Mesenchymal stem cell (in vitro differentiated cells and primary cell): ENCODE measurements around the gene YJEFN3.
A peak's percentile ranks its signal among the peaks of the same experiment; 100 is the strongest.

Experiments used
- DNase-seq: peaks from one replicate; pipeline ENCODE4 v3.0.0-alpha.2; 2013
- H2AFZ ChIP-seq: one replicate; pipeline ENCODE4 v1.6.1; 2013; ENCODE audit warnings: low read depth, mild to moderate bottlenecking, control low read depth, inconsistent platforms, low read length, moderate library complexity
- H2AK5ac ChIP-seq: 2 replicates; pipeline ENCODE4 v1.6.1; 2013; ENCODE audit warnings: low read length, moderate library complexity, mild to moderate bottlenecking, inconsistent platforms; ENCODE audit not compliant: severe bottlenecking
- H2BK120ac ChIP-seq: one replicate; pipeline ENCODE4 v1.6.1; 2013; ENCODE audit warnings: low read depth, mild to moderate bottlenecking, inconsistent platforms, low read length, moderate library complexity
- H2BK12ac ChIP-seq, 2 experiments: one replicate each; pipeline ENCODE4 v1.6.1; 2013; ENCODE audit warnings: inconsistent platforms in 2 of 2, low read length in 2 of 2, mild to moderate bottlenecking in 2 of 2, moderate library complexity in 2 of 2, control low read depth in 1 of 2
- H2BK15ac ChIP-seq: one replicate; pipeline ENCODE4 v1.6.1; 2013; ENCODE audit warnings: mild to moderate bottlenecking, low read depth, inconsistent platforms; ENCODE audit not compliant: poor library complexity, severe bottlenecking
- H2BK5ac ChIP-seq: 2 replicates; pipeline ENCODE4 v1.6.1; 2013; ENCODE audit warnings: low read depth, mild to moderate bottlenecking, low read length, control low read depth, inconsistent platforms; ENCODE audit not compliant: poor library complexity, severe bottlenecking
- H3K14ac ChIP-seq, 2 experiments: one replicate each; pipeline ENCODE4 v1.6.1; 2013; ENCODE audit warnings: inconsistent platforms in 2 of 2, low read length in 2 of 2, control low read depth in 1 of 2, mild to moderate bottlenecking in 1 of 2, moderate library complexity in 1 of 2
- H3K18ac ChIP-seq, 2 experiments: one replicate each; pipeline ENCODE4 v1.6.1; 2013; ENCODE audit warnings: inconsistent platforms in 2 of 2, low read length in 2 of 2, control low read depth in 1 of 2, low read depth in 1 of 2, mild to moderate bottlenecking in 1 of 2
- H3K23ac ChIP-seq, 2 experiments: one replicate each; pipeline ENCODE4 v1.6.1; 2013; ENCODE audit warnings: inconsistent platforms in 2 of 2, low read length in 2 of 2, mild to moderate bottlenecking in 2 of 2, moderate library complexity in 2 of 2, control low read depth in 1 of 2
- H3K27ac ChIP-seq: 2 replicates; pipeline ENCODE4 v1.5.1; 2013; ENCODE audit warnings: mild to moderate bottlenecking, moderate library complexity, low read length, control low read depth, inconsistent platforms; ENCODE audit not compliant: poor library complexity, severe bottlenecking
- H3K27me3 ChIP-seq, 2 experiments: 2 replicates each; pipeline versions ENCODE4 v1.6.1 to v1.7.0; 2013; ENCODE audit warnings: low read length in 2 of 2, mild to moderate bottlenecking in 2 of 2, moderate library complexity in 2 of 2, control low read depth in 1 of 2, inconsistent platforms in 1 of 2; ENCODE audit not compliant: control insufficient read depth in 1 of 2, insufficient read depth in 1 of 2
- H3K36me3 ChIP-seq, 2 experiments: 2 replicates each; pipeline versions ENCODE4 v1.6.1 to v1.7.0; 2013; ENCODE audit warnings: low read length in 2 of 2, control low read depth in 1 of 2, inconsistent platforms in 1 of 2, low read depth in 1 of 2, mild to moderate bottlenecking in 1 of 2; ENCODE audit not compliant: insufficient read depth in 2 of 2, control insufficient read depth in 1 of 2
- H3K4ac ChIP-seq, 2 experiments: one replicate each; pipeline ENCODE4 v1.6.1; 2013; ENCODE audit warnings: inconsistent platforms in 2 of 2, low read length in 2 of 2, mild to moderate bottlenecking in 2 of 2, moderate library complexity in 2 of 2, control low read depth in 1 of 2, low read depth in 1 of 2
- H3K4me1 ChIP-seq: 2 replicates; pipeline ENCODE4 v1.6.1; 2013; ENCODE audit warnings: low read depth, low read length, control low read depth; ENCODE audit not compliant: control insufficient read depth, insufficient read depth
- H3K4me2 ChIP-seq: 2 replicates; pipeline ENCODE4 v1.6.1; 2013; ENCODE audit warnings: low read length, mild to moderate bottlenecking, inconsistent platforms; ENCODE audit not compliant: poor library complexity, severe bottlenecking
- H3K4me3 ChIP-seq, 2 experiments: 2 replicates each; pipeline versions ENCODE4 v1.5.1 to v1.7.0; 2013; ENCODE audit warnings: low read length in 2 of 2, mild to moderate bottlenecking in 2 of 2, control low read depth in 1 of 2, low read depth in 1 of 2; ENCODE audit not compliant: insufficient read depth in 1 of 2
- H3K79me1 ChIP-seq: replicated peaks from 2 replicates; pipeline ENCODE4 v1.6.1; 2013; ENCODE audit warnings: mild to moderate bottlenecking, control low read depth, low read length, inconsistent platforms; ENCODE audit not compliant: poor library complexity, severe bottlenecking
- H3K9ac ChIP-seq: 2 replicates; pipeline ENCODE4 v1.7.0; 2013; ENCODE audit warnings: mild to moderate bottlenecking, low read length, moderate library complexity
- H3K9me3 ChIP-seq: 2 replicates; pipeline ENCODE4 v1.7.0; 2013; ENCODE audit warnings: mild to moderate bottlenecking, low read length; ENCODE audit not compliant: control insufficient read depth
- H4K8ac ChIP-seq: one replicate; pipeline ENCODE4 v1.6.1; 2013; ENCODE audit warnings: inconsistent platforms, mild to moderate bottlenecking, low read length, moderate library complexity
- H4K91ac ChIP-seq: one replicate; pipeline ENCODE4 v1.6.1; 2013; ENCODE audit warnings: mild to moderate bottlenecking, low read length, inconsistent platforms
- WGBS: methylation state at CpG from one replicate; pipeline ENCODE4 v1.1.7; 2013; ENCODE audit warnings: mixed read lengths; 5-methylcytosine and 5-hydroxymethylcytosine counted together

The YJEFN3 gene

GRCh38 chr19:19550485-19550929, 21.8 kb downstream of the YJEFN3 start:
- no peak overlapping the region for H2BK120ac ChIP-seq
- no peak overlapping the region for H3K14ac ChIP-seq
- no peak overlapping the region for H3K23ac ChIP-seq
- H2AFZ ChIP-seq = no peak overlapping the region
- H3K27ac ChIP-seq = no peak overlapping the region
- no peaks in the 10 kb centered on the region for H3K79me1 ChIP-seq
- H2BK15ac ChIP-seq = no peak overlapping the region
- H3K9ac ChIP-seq = no peak overlapping the region
- no peak overlapping the region for H2AK5ac ChIP-seq
- H3K18ac ChIP-seq = no peak overlapping the region
- no peak overlapping the region for H2BK5ac ChIP-seq
- no peak overlapping the region for H3K4ac ChIP-seq
- H3K27me3 ChIP-seq = peaks cover 0 to 55% of the 10 kb centered on the region in 2 experiments
- DNase-seq = no peak
- H3K4me3 ChIP-seq = no peak overlapping the region
- 69% methylated on average over 8 of the region's 8 CpGs for WGBS
- H3K4me2 ChIP-seq = no peak overlapping the region
- no peak overlapping the region for H2BK12ac ChIP-seq
- peaks cover 19% of the 10 kb centered on the region for H3K4me1 ChIP-seq
- no peaks in the 10 kb centered on the region for H3K9me3 ChIP-seq
- no peak overlapping the region for H4K8ac ChIP-seq
- H4K91ac ChIP-seq = no peak overlapping the region
- H3K36me3 ChIP-seq = no peaks in the 10 kb centered on the region

GRCh38 chr19:19550972-19551852, 22.5 kb downstream of the YJEFN3 start:
- Histone ChIP-seq H3K14ac (no peak overlapping the region), H3K4ac (no peak overlapping the region), H4K8ac (no peak overlapping the region), H2AFZ (no peak overlapping the region), H3K36me3 (no peaks in the 10 kb centered on the region), H3K23ac (no peak overlapping the region), H3K4me2 (no peak overlapping the region), H2BK120ac (no peak overlapping the region), H3K79me1 (no peaks in the 10 kb centered on the region), H2AK5ac (no peak overlapping the region), H4K91ac (no peak overlapping the region), H2BK5ac (no peak overlapping the region), H3K4me3 (no peak overlapping the region), H3K27me3 (peaks cover 0 to 53% of the 10 kb centered on the region in 2 experiments), H2BK12ac (no peak overlapping the region), H3K9ac (no peak overlapping the region), H3K4me1 (peaks cover 19% of the 10 kb centered on the region), H3K27ac (no peak overlapping the region), H2BK15ac (no peak overlapping the region), H3K9me3 (no peaks in the 10 kb centered on the region), H3K18ac (no peak overlapping the region)
- no peak for DNase-seq
- WGBS = 86% methylated on average over 10 of the region's 10 CpGs

- no peak overlapping the region for H3K4me2 ChIP-seq
- H2BK15ac ChIP-seq = no peak overlapping the region
- H3K27ac ChIP-seq = no peak overlapping the region
- H3K4ac ChIP-seq = no peak overlapping the region
- H3K4me3 ChIP-seq = no peak overlapping the region
- no peak overlapping the region for H2AK5ac ChIP-seq
- no peaks in the 10 kb centered on the region for H3K36me3 ChIP-seq
- H3K79me1 ChIP-seq = no peaks in the 10 kb centered on the region
- H2AFZ ChIP-seq = no peak overlapping the region
- H4K91ac ChIP-seq = no peak overlapping the region
- peaks cover 19% of the 10 kb centered on the region for H3K4me1 ChIP-seq
- no peak for DNase-seq
- 85% methylated on average over 14 of the region's 14 CpGs for WGBS
- H4K8ac ChIP-seq = no peak overlapping the region
- no peak overlapping the region for H2BK120ac ChIP-seq
- peaks cover 0 to 46% of the 10 kb centered on the region in 2 experiments for H3K27me3 ChIP-seq
- H2BK5ac ChIP-seq = no peak overlapping the region
- no peak overlapping the region for H3K14ac ChIP-seq
- no peak overlapping the region for H2BK12ac ChIP-seq
- no peak overlapping the region for H3K18ac ChIP-seq
- no peak overlapping the region for H3K23ac ChIP-seq
- no peaks in the 10 kb centered on the region for H3K9me3 ChIP-seq
- H3K9ac ChIP-seq = no peak overlapping the region
These were observed 23.1 kb downstream of the YJEFN3 start for GRCh38 chr19:19551853-19552192.

- H3K4ac ChIP-seq = no peak overlapping the region
- peak; percentile 39 for DNase-seq
- no peak overlapping the region for H3K9ac ChIP-seq
- no peak overlapping the region for H2BK5ac ChIP-seq
- no peak overlapping the region for H2AFZ ChIP-seq
- no peak overlapping the region for H2BK12ac ChIP-seq
- peaks cover 0 to 37% of the 10 kb centered on the region in 2 experiments for H3K27me3 ChIP-seq
- H2AK5ac ChIP-seq = no peak overlapping the region
- no peak overlapping the region for H4K91ac ChIP-seq
- no peaks in the 10 kb centered on the region for H3K79me1 ChIP-seq
- H4K8ac ChIP-seq = no peak overlapping the region
- no peak overlapping the region for H3K14ac ChIP-seq
- no peak overlapping the region for H3K27ac ChIP-seq
- H3K36me3 ChIP-seq = no peaks in the 10 kb centered on the region
- WGBS = 65% methylated on average over 6 of the region's 6 CpGs
- no peak overlapping the region for H3K18ac ChIP-seq
- H3K4me3 ChIP-seq = no peak overlapping the region
- no peaks in the 10 kb centered on the region for H3K9me3 ChIP-seq
- peaks cover 19% of the 10 kb centered on the region for H3K4me1 ChIP-seq
- no peak overlapping the region for H3K4me2 ChIP-seq
- no peak overlapping the region for H3K23ac ChIP-seq
- H2BK15ac ChIP-seq = no peak overlapping the region
- H2BK120ac ChIP-seq = no peak overlapping the region
These were observed 24.1 kb downstream of the YJEFN3 start for GRCh38 chr19:19552798-19553197.
